ENCODE data around the gene MED25.
A peak's percentile ranks its signal among the peaks of the same experiment; 100 is the strongest.

The MED25 gene

DNA sequence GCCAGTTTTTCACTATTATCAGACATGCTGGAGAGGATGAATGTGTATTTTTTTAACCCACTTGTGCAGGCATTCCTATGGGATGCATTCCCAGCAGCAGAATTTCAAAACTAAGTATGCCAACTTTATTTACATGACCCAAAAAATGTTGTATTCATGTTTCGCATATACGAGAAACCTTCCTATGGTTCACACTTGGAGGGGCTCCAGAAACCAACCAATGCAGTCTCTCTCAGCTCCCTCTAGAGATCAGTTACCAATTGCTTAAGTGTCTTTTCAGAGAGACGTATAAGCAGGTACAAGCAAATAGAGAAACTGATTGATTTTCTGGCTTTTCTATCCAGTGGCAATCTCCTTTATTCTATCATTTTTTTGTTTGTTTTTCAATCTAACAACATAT is 27.3 kb downstream of the MED25 start:
- DNase-seq, result no peak

DNA sequence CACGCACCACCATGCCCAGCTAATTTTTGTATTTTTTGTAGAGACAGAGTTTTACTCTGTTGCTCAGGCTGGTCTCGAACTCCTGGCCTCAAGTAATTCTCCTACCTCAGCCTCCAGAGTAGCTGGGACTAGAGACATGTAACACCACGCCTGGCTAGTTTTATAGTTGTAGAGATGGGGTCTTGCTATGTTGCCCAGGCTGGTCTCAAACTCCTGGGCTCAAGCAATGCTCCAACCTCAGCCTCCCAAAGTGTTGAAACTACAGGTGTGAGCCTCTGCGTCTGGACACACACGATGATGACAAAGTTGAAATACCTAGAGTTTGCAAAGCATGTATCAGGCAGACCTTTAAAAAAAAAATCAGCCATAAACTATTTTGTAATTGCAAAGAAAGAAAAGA is 28.3 kb downstream of the MED25 start:
- no peak for DNase-seq

DNA sequence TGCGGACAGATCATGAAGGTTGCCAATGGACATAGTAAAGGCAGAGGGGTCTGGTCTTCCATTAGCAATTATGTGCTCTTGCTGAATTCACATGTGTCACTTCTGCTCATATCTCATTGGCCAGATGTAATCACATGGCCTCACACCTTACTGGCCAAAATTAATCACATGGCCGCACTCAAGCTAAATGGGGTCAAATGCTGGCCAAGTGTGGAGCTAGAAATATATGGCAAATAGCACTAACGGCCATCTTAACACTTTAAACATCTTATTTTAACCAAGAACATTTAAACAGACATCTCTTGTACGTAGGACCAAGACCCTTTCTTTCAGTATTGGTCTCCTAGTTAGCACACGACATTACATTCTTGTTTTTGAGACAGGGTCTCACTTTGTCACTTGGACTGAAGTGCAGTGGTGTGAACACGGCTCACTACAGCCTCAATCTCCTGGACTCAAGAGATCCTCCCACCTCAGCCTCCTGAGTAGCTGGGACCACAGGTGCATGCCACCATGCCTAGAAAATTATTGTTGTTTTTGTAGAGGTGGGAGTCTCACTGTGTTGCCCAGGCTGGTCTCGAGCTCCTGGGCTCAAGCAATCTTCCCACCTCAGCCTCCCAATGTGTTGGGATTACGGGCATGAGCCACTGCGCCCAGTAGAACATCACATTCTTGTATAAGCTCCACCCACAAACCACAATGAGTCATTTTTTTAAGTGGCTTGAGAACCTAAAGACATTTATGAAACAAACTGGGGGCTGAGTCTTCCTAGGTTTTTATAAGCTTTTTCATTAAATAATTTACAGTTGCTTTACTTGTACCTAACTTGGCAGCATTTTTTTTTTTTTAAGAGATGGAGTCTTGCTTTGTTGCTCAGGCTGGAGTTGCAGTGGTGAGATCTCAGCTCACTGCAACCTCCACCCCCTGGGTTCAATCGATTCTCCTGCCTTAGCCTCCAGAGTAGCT is 29.9 kb downstream of the MED25 start:
- peak; percentile 29 for DNase-seq

DNA sequence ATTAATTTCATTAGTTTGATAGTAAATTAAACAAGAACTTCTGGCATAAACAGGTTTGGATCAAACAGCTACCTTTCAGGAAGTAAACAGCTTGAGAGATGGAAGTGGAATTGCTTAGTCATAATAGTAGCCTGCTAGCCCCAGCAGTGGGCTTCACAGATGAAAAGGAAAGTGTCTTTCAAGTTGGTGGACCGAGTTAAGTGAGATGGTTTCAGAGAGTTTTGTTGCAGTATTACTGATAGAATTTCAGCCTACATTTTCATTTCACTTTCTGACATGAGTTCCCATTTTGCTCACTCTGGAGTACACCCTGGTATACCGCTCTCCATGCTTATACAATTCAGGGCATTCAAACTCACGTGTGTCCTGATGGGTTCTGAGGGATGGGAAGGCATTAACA is 30.8 kb downstream of the MED25 start:
- peak; percentile 1 for DNase-seq

DNA sequence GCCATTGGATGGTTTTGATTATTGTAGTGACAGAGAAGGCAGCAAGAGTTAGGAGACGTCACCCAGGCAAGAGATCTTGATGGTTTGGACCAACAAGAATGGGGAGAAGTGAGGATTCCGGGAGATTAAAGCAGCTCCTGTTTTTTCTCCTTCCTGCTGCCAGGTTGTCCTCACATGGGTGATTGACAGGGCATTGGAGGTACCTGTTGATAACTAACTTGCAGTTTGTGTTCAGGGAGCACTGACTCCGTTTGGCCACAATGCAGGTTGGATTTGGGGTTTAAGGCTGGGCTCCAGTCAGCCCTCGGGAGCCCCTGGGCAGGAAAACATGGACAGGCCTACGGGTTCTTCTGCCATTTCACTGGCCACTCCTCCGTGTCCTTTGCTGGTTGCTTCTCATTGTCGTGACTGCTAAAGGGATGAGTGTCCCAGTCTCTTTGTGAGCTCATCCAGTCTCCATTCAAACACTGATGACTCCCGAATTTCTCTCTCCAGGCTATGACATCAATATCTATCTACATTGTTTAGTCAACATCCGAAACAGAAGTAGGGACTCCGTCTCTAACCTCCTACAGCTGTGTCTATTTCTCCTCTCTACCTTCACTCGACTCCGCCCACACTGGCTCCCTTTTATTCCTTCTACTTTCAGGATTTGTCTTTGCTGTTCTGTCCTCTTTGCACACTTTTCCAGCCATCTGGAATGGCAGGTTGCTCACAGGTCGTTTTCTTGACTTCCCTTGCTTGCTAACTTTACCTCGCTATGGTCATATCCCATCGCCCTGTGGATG is 31.5 kb downstream of the MED25 start:
- DNase-seq, result peak; percentile 1

DNA sequence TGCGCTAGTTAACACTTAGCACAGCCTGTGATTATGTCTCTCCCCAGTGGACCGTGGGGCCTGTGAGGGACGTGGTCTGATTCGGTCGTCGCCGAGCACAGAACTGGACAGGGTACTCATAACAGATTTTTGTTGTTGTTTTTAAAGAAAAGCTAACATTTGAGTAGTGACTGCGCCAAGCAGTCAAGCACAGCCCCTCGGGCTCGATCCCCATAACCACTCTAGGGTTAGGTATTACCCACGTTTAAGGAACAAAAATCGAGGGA is 32.1 kb downstream of the MED25 start:
- DNase-seq, result no peak

DNA sequence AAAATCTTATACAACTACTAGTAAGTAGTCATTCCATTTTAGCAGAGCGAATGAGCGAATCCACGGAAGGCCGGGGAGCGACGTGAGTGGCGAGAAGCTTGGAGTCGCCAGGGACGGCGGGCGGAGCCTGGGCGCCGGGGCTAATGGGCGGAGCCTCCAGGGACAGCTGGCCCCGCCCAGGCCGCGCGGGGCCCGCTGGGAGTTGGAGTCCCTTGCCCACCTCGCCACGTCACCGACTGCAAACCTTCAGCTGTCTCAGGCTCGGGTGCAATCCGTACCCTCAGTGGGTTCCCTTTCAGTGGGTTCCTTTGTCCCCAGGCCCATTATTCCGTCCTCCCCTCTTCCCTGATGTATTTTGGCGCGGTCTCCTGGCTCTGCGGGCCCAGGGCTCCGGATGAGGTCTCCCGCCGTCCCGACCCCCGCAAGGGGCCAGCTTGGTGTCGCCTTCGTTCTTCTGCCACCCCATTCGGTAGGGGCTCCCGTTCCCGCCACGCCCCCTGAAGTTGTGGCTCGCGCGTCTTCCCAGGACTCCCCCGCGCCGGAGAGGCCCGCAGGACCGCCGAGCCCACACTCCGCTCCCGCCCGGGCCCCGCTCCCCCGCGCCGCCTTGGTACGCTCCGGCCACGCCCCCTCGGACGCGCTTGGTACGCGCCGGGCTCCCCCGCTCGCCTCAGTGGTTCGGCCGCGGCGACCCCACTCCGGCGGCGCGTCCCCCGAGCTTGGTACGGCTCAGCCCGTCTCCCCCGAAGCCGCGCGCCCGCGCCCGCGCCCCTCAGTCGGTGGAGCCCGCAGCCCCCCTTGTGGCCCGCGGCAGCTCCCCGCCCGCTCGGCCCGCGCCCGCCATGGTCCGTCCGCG is 32.6 kb downstream of the MED25 start, which contains the start of gene PTOV1:
TSS of gene PTOV1 (plus strand) at position 673 of the 856 bp plus-strand sequence.
- peak; percentile 91 for DNase-seq

DNA sequence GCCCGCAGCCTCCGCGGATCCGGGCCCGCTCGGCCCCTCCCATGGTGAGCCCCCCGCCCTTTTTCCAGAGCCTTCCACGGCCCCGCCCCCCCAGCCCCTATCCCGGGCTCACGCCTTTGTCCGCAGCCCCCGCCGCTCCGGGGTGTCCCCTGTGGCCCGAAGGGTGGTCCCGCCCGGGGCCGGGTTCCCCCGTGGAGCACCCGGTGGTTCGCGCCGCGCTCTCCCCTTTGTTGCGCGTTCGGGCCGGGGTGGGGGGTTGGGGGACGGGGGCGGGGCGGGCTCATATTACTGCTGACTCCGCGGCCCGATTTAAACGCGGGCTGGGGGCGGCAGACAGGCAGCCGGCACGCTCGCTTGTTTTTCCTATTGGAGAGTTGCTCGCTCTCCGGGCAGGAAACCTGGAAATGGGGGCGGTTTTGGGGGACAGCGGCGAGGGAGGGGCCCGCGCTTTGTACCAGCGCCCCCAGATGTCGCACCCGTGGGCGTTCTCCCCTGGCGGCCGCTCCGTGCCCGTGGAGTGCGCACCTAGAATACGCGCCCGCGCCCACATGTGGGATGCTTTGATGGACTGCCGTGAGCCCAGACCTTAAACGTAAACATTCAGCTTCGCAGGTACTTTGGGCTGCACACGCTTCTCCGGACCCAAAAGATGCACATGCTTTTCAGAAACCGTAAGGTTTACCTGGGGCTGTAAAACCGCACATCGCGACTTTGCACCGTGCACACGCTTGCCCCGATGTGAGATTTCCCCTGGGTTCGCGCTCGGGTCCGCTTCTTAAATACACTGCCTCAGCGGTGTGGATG is 33.6 kb downstream of the MED25 start:
- DNase-seq, result peak; percentile 55

DNA sequence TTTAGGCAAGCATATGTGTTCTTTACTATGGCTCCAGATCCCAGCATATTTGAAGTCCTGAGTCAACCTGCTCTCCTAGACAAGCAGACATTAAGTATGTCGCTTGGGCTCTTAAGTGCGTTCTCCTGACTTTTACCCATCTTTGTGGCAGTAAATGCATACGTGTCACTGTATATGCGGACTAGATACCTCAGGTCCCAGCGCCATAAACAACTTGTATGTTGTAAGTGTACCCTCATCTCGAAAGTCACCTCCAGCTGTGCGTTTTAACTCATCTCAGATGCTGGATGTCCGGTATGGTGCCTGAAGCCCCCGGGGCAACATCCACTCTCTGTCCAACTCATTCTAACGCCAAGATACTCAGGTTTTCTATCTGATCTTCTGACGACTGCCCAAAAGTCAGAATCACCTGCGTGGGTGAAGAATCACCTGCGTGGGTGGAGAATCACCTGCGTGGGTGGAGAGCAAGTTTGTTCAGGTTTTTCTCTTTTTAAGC is 34.6 kb downstream of the MED25 start:
- peak; percentile 0 for DNase-seq

DNA sequence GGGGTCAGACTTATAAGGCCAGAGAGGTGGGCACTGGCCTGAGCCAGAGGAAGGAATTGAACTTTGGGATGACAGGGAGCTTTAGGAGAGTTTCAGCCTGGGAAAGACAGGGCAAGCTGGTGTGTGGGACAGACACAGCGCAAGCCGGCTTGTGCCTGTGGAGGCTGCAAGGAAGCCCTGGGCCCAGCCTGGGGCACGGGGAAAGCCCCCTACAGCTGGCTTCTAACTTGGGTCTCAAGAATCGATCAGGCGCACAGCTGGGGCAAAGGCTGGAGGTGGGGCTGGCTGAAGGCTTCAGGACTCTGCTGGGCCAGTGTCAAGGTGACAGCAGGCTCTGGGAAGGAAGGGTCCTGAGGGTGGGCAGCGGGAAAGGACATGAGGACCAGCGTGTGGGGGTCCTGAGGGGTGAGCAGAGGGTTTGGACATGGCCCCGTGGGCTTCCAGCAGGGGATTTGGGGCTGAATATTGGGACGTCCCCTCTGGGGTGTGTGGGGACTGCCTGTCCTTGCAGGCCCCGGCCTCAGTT is 35.8 kb downstream of the MED25 start:
- DNase-seq, result peak; percentile 0

DNA sequence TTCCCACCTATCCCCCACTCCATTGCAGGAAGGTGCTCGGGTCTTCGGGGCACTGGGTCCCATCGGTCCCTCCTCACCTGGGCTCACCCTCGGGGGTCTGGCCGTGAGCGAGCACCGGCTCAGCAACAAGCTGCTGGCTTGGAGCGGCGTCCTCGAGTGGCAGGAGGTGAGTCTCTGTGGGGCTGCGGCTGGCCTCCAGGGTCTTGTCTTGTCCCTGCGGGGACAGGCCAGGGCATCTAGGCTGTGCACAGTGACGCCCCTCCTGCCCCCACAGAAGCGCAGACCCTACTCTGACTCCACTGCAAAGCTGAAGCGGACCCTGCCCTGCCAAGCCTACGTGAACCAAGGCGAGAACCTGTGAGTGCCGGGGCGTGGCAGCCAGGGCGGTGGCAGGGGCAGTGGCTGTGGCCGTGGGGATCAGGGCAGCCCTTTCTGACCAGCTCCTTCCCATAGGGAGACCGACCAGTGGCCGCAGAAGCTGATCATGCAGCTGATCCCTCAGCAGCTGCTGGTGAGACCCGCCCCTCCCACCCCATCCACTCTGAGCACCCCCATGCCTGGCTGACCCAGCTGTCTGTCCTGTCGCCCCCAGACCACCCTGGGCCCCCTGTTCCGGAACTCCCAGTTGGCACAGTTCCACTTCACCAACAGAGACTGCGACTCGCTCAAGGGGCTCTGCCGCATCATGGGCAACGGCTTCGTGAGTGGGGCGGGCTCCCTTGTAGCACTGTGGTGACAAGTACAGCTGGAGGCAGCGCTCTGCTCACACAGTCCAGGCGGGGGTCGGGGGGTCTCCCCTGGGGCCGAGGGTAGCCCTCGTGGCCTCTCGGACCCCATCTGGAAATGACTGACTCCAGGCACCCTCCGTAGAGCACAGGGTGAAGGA is 36.5 kb downstream of the MED25 start:
- peak; percentile 2 for DNase-seq

DNA sequence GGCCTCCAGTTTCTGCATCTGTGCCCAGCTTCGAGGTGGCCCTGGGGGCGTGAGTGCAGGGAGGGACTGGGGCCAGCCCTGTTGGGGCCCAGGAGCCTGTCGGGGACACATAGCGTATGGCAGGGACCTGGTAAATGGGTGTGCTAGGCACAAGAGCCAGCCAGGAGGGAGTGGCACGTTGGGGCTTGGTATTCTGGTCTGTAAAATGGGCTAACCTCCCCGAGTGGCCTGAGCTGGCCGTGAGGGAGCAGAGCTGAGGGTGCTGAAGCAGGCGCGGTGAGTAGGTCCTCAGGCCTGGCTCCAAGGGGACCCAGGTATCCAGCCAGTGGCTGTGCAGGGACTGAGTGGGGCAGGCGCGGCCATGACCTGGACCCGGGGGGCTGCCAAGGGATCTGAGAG is 37.2 kb downstream of the MED25 start:
- DNase-seq, result peak; percentile 2

DNA sequence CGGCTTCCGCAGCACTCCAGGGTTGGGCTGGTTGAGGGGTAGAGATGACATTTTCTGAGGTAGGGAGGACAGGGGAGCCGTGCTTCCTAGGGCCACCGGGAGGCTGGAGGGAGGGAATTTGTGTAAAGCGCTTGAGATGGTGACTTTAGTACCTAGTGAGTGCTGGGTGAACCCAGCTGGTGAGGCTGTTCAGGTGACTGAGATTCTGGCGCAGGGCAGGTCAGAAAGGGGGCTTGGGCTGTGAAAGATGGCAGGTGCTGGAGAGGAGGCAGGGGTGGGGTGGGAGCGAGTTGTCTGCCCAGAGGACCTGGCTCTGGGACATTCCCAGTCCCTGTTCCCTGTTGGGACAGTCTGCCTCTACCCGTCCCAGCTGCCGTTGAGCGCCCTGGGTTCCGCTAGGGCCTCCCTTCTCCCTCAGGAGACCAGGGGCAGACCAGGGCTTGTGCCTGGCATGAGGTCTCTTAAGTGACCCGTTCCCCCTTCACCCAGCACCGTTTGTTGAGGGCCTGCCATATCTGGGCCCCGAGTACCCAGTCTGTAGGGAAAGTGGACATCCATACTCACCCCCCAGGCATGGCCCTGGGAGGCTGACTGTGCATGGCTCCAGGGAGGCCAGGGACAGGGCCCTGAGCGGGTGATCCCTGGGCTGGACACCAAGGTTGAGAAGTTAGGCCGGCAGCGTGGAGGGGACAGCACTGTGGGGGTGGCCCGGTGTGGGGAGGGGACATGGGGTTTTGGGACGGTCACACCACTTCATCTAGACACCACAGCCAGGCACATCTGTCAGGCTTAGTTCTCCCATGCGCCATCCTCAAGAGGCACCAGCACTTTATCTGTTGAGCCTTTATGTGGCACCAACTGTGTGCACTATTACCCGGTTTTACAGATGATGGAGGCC is 37.8 kb downstream of the MED25 start:
- DNase-seq, result peak; percentile 4

DNA sequence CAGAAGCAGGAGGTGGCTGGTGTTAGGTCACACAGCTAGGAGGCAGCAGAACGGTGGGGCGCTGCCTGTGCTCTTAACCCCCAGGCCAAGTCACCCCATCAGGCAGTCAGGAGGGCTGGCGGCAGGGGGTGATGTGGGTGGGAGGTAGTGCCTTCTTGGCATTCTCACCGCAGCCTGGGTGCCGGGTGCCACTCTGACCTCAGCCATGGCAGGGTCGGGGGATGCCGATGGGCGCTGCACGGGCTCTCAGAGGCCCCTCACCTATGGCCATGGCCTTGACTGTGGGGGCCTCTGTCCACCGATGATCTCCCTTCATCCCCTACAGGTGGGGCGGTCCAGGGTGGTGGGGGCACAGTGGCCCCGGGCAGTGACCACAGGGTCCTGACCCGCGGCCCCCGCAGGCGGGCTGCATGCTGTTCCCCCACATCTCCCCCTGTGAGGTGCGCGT is 38.5 kb downstream of the MED25 start:
- DNase-seq, result peak; percentile 1

DNA sequence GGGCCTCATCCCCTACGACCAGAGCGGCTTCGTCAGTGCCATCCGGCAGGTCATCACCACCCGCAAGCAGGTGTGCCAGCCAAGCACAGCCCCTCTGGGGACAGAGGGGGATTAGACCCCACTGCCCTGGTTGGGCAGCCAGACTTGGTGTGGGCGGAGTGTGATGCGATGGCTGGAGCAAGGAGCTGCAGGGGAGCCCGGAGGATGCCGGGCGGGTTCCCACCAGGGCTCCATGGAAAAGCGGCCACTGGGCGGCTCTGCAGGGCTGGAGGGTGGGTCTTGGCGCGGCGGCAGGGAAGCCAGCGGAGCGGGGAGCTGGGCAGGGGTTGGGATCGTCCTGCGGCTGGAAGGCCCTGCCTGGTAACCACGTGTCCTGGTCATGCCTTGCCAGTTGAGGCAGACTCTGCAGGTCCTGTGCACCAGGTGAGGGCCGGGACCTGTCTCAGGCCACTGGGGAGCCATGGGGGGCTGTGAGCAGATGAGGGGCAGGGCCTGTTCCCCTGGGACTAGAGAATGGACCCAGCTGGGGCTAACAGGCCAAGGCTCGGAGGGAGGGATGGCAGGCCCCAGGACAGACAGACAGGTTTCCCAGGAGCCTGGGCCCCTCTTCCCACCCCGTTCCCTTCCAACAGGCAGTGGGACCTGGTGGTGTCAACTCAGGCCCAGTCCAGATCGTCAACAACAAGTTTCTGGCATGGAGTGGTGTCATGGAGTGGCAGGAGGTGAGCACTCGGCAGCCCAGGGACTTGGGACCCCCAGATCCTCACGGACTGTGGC is 39.2 kb downstream of the MED25 start:
- peak; percentile 1 for DNase-seq

DNA sequence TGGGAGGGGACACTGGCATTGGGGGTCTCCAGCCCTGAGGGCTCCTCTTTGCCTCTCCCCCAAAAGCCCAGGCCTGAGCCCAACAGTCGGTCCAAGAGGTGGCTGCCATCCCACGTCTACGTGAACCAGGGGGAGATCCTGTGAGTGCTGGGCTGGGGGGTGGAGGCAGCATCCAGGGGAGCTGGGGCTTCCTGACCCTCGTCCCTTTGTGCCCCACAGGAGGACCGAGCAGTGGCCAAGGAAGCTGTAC is 39.7 kb downstream of the MED25 start:
- DNase-seq, result no peak

DNA sequence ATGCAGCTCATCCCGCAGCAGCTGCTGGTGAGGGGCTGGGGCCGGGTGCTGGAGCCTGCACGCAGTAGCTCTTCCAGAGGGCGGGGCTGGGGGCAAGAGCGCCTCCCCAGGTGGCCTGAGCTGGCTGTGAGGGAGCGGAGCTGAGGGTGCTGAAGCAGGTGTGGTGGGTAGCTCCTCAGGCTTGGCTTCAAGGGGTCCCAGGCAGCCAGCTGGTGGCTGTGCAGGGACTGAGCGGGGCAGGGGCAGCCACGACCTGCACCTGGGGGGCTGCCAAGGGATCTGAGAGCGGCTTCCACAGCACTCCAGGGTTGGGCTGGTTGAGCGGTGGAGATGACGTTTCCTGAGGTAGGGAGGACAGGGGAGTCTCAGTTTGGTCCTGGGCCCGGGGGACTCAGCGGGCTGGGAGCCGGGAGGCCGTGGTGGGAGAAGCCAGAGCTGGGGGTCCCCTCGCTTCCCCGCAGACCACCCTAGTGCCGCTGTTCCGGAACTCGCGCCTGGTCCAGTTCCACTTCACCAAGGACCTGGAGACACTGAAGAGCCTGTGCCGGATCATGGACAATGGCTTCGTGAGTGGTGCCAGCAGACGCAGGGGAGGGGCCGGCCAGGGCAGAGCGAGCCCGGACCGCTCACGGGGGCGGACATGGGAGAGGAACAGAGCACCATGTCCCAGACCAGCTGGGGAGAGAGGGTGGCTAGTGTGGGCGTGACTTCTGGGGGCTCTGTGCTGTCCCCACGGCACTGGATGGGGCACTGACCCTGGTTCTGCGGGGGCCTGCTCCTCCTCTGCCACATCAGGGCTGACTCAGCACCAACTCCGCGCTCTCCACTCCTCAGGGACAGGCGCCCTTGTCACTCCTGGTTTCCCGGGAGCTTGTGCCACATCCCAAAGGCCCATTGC is 40.2 kb downstream of the MED25 start:
- DNase-seq, result peak; percentile 2

Data from CD4-positive, alpha-beta T cell treated with Interleukin-6 for 4 hours (primary cell).